ENCODE measurements around the gene PTPRM.
"Not testable (repeated sequence)": the region's sequence is repeated elsewhere in the genome, so short reads cannot be mapped to it uniquely, and the experiment has no call there.

PTPRM gene

DNA sequence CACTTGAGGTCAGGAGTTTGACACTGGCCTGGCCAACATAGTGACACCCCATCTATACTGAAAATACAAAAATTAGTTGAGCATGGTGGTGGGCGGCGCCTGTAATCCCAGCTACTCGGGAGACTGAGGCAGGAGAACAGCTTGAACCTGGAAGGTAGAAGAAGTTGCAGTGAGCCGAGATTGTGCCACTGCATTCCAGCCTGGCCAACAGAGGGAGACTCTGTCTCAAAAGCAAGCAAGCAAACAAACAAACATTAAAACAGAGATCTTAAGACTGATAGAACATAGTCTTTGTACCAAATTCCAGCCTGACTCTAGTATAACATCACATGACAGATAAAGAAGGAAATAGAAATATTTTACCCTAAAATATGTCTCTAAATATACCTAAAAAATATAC, 168.1 kb downstream of the PTPRM start:
- Histone ChIP-seq H3K4me3 (ENCODE audit: low read length) (no peak overlapping the region), H3K79me2 (ENCODE audit: low read length) (no peaks in the 10 kb centered on the region), H3K27ac (ENCODE audit: low read length) (no peak overlapping the region), H3K9me3 (replicated peaks; ENCODE audit: insufficient read depth, low read length) (no peaks in the 10 kb centered on the region), H3K27me3 (replicated peaks; ENCODE audit: insufficient read depth, low read length) (no peaks in the 10 kb centered on the region), H3K4me2 (ENCODE audit: low read depth, low read length) (no peak overlapping the region), H3K4me1 (ENCODE audit: low read length) (no peaks in the 10 kb centered on the region), H3F3A (ENCODE audit: insufficient read depth, low read length) (no peaks in the 10 kb centered on the region), H3K36me3 (replicated peaks; ENCODE audit: insufficient read depth, low read length) (no peaks in the 10 kb centered on the region), H2AFZ (ENCODE audit: low read length) (no peak overlapping the region), H3K9me2 (replicated peaks; ENCODE audit: insufficient read depth, low read length) (no peaks in the 10 kb centered on the region), H3K9ac (ENCODE audit: low read length) (no peak overlapping the region), H4K20me1 (ENCODE audit: insufficient read depth, low read length) (no peaks in the 10 kb centered on the region)
- TF ChIP-seq EZH2 (optimal IDR thresholded peaks at IDR 0.05; ENCODE audit: low read depth, low read length) (no peak), CTCF (IDR thresholded peaks at IDR 0.05; ENCODE audit: low read length) (peak; percentile 5; the same call in 1 of the 2 replicates), EZH2phosphoT487 (IDR thresholded peaks at IDR 0.05; ENCODE audit: low read length) (no peak)
- DNase-seq = no peak

DNA sequence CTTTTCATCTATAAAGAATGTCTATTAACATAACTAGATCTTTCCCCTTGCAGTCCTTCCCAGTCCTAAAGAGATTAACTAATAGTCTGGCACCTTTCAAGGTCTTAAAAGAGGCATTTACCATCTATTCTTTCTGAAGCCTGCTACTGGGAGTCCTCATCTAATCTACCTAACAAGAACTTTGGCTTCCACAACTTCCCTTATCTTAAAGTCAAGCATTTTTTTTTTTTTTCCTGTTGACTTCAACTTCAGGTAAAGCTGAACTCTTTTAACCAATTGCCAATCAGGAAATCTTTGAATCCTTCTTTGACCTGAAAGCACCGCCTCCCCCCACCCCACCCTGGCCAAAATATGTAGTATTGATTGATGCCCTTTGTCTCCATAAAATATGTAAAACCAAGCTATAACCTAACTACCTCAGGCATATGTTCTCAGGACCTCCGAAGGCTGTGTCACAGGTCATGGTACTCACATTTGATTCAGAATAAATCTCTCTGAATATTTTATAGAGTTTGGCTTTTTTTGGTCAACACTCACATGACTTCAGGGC, 168.6 kb downstream of the PTPRM start:
- no peak for DNase-seq
- Histone ChIP-seq H3K4me1 (ENCODE audit: low read length) (no peaks in the 10 kb centered on the region), H3K9ac (ENCODE audit: low read length) (no peak overlapping the region), H3K9me3 (replicated peaks; ENCODE audit: insufficient read depth, low read length) (no peaks in the 10 kb centered on the region), H3K4me2 (ENCODE audit: low read depth, low read length) (no peak overlapping the region), H4K20me1 (ENCODE audit: insufficient read depth, low read length) (no peaks in the 10 kb centered on the region), H3K27me3 (replicated peaks; ENCODE audit: insufficient read depth, low read length) (no peaks in the 10 kb centered on the region), H3K9me2 (replicated peaks; ENCODE audit: insufficient read depth, low read length) (no peaks in the 10 kb centered on the region), H2AFZ (ENCODE audit: low read length) (no peak overlapping the region), H3F3A (ENCODE audit: insufficient read depth, low read length) (no peaks in the 10 kb centered on the region), H3K4me3 (ENCODE audit: low read length) (no peak overlapping the region), H3K27ac (ENCODE audit: low read length) (no peak overlapping the region), H3K79me2 (ENCODE audit: low read length) (no peaks in the 10 kb centered on the region), H3K36me3 (replicated peaks; ENCODE audit: insufficient read depth, low read length) (no peaks in the 10 kb centered on the region)
- TF ChIP-seq EZH2phosphoT487 (IDR thresholded peaks at IDR 0.05; ENCODE audit: low read length) (no peak), CTCF (IDR thresholded peaks at IDR 0.05; ENCODE audit: low read length) (no peak), EZH2 (optimal IDR thresholded peaks at IDR 0.05; ENCODE audit: low read depth, low read length) (no peak)

GRCh38 chr18:7736526-7736925, 169.4 kb downstream of the PTPRM start:
- not testable (repeated sequence) for DNase-seq; H3K79me2 ChIP-seq (ENCODE audit: low read length); H3K27me3 ChIP-seq (replicated peaks; ENCODE audit: insufficient read depth, low read length); H3K9me2 ChIP-seq (replicated peaks; ENCODE audit: insufficient read depth, low read length); H3F3A ChIP-seq (ENCODE audit: insufficient read depth, low read length); H3K4me2 ChIP-seq (ENCODE audit: low read depth, low read length); H3K27ac ChIP-seq (ENCODE audit: low read length); H3K9me3 ChIP-seq (replicated peaks; ENCODE audit: insufficient read depth, low read length); H3K4me1 ChIP-seq (ENCODE audit: low read length); H3K9ac ChIP-seq (ENCODE audit: low read length); H2AFZ ChIP-seq (ENCODE audit: low read length); H3K4me3 ChIP-seq (ENCODE audit: low read length); H3K36me3 ChIP-seq (replicated peaks; ENCODE audit: insufficient read depth, low read length); H4K20me1 ChIP-seq (ENCODE audit: insufficient read depth, low read length)

DNA sequence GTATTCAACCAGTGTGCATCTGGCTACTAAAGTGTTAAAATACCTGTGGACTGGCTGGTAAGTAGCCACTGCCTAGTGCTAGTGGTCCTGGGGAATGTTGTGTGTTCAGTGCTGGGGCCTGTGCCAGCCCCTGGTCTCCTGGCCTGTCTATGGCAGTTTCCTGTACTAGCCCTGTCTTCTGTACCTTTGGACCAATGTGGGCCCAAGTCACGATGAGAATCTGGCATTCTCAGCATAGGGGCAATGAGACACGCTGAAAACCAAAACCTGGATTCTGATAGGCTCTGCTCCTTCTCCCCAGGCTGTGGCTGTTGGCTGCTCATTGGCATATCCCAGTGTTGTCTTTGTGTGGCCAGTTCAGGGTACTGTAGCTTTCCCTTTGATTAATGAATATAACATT, 170.4 kb downstream of the PTPRM start:
- H3K27ac ChIP-seq (ENCODE audit: low read length) = no peak overlapping the region
- no peaks in the 10 kb centered on the region for H4K20me1 ChIP-seq (ENCODE audit: insufficient read depth, low read length)
- TF ChIP-seq CTCF (IDR thresholded peaks at IDR 0.05; ENCODE audit: low read length) (no peak), EZH2 (optimal IDR thresholded peaks at IDR 0.05; ENCODE audit: low read depth, low read length) (no peak), EZH2phosphoT487 (IDR thresholded peaks at IDR 0.05; ENCODE audit: low read length) (no peak)
- no peaks in the 10 kb centered on the region for H3K79me2 ChIP-seq (ENCODE audit: low read length)
- H3K36me3 ChIP-seq (replicated peaks; ENCODE audit: insufficient read depth, low read length) = no peaks in the 10 kb centered on the region
- H2AFZ ChIP-seq (ENCODE audit: low read length) = no peak overlapping the region
- H3K27me3 ChIP-seq (replicated peaks; ENCODE audit: insufficient read depth, low read length) = no peaks in the 10 kb centered on the region
- H3K9me3 ChIP-seq (replicated peaks; ENCODE audit: insufficient read depth, low read length) = no peaks in the 10 kb centered on the region
- no peaks in the 10 kb centered on the region for H3K4me1 ChIP-seq (ENCODE audit: low read length)
- no peaks in the 10 kb centered on the region for H3K9me2 ChIP-seq (replicated peaks; ENCODE audit: insufficient read depth, low read length)
- H3K4me3 ChIP-seq (ENCODE audit: low read length) = no peak overlapping the region
- H3K9ac ChIP-seq (ENCODE audit: low read length) = no peak overlapping the region
- H3F3A ChIP-seq (ENCODE audit: insufficient read depth, low read length) = no peaks in the 10 kb centered on the region
- no peak overlapping the region for H3K4me2 ChIP-seq (ENCODE audit: low read depth, low read length)
- DNase-seq = no peak
